Stimulated activated CD4-positive, alpha-beta T cell treated with anti-CD3 and anti-CD28 coated beads, Interleukin-4, amount 100 ng/mL, for 1 hour (primary cell): ENCODE data around the gene BEND7.
"Not testable (repeated sequence)": the region's sequence is repeated elsewhere in the genome, so short reads cannot be mapped to it uniquely, and the experiment has no call there.

Source experiments
- DNase-seq: peaks from one replicate; pipeline ENCODE4 v3.0.0-alpha.2; 2020

BEND7 gene, protein sequence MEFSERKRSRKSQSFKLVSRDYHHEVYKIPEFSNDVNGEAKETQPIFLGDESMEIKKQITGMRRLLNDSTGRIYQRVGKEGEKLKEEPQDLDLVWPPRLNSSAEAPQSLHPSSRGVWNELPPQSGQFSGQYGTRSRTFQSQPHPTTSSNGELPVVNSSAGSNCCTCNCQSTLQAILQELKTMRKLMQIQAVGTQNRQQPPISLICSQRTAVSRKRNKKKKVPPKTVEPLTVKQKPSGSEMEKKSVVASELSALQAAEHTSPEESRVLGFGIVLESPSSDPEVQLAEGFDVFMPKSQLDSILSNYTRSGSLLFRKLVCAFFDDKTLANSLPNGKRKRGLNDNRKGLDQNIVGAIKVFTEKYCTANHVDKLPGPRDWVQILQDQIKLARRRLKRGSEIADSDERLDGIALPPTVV

DNA sequence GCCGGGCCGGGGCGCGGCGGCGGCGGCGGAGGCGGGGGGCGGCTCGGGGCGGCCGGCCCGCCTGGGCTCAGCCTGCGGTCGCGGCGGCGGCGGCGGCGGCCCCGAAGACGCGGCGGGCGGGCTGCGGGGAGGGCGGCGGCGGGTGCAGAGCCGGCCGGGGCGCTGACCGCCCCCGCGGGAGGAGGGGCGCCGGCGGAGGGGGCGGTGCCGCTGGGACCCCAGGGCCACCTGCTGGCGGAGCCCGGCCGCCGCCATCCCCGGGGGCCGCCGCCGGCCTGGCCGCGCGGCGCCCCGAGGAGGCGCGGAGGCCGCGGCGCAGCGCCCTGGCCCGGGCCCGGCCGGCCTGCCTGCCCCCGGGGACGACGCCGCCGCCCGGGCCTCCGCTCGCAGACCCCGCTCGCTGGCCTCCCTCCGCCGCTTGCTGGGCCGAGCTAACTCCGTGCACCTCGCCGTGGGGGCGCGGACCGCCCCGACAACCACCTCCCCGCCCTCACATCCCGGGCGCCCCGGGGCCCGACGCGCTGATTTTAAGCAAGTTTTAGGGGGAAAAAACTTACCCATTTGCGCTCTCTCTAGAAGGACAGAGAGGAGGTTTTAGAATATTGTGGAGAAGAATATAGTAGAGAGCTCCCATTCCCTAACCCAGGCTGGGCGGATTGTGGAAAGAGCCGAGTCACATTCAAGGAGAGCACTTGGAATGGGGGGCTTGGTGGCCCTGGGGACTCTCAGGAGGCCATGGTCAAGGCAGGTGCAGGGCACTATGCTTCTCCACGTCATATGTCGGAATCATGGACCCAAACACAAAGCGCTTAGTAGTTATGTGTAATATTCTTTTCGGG lies at the start of gene BEND7:
BEND7 (minus strand) TSS at position 140 of the 839 bp plus-strand sequence. CDS start 481 bp downstream, outside the sequence.
- peak; percentile 26 for DNase-seq

GRCh38 chr10:13573960-13574359 lies 45.1 kb upstream of the BEND7 start:
- no peak for DNase-seq

DNA sequence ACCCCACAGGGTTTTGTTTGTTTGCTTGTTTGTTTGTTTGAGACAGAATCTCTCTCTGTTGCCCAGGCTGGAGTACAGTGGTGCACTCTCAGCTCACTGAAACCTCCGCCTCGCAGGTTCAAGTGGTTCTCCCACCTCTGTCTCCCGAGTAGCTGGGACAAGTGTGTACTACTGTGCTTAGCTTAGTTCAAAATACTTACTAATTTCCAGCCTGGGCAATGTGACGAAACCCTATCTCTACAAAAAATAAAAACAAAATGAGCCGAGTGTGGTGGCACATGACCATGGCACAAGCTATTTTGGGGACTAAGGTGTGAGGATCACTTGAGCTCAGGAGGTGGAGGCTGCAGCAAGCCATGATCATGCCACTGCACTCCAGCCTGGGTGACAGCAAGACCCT lies 42.7 kb upstream of the BEND7 start:
- DNase-seq, result no peak

DNA sequence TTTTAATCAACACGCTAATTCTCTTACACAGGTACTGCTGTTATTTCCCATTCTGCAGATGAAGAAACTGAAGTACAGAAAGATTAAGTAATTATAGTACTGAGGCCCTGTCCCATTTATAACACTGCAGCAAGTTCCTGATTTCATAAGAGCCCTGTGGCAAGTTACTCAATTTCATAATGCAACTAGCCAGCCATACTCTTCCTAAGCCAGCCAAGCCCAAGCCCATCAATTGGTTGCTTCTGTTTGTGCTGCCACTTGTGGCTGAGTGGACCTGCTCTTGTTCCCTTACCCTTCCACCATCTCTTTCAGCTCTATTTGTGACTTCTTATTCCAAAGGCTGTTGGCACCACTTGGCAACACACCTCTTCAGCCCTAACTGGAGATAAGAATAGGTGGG lies 38.2 kb upstream of the BEND7 start:
- DNase-seq, result no peak

- DNase-seq, result no peak
Observed at GRCh38 chr10:13564576-13564975, 35.8 kb upstream of the BEND7 start.

DNA sequence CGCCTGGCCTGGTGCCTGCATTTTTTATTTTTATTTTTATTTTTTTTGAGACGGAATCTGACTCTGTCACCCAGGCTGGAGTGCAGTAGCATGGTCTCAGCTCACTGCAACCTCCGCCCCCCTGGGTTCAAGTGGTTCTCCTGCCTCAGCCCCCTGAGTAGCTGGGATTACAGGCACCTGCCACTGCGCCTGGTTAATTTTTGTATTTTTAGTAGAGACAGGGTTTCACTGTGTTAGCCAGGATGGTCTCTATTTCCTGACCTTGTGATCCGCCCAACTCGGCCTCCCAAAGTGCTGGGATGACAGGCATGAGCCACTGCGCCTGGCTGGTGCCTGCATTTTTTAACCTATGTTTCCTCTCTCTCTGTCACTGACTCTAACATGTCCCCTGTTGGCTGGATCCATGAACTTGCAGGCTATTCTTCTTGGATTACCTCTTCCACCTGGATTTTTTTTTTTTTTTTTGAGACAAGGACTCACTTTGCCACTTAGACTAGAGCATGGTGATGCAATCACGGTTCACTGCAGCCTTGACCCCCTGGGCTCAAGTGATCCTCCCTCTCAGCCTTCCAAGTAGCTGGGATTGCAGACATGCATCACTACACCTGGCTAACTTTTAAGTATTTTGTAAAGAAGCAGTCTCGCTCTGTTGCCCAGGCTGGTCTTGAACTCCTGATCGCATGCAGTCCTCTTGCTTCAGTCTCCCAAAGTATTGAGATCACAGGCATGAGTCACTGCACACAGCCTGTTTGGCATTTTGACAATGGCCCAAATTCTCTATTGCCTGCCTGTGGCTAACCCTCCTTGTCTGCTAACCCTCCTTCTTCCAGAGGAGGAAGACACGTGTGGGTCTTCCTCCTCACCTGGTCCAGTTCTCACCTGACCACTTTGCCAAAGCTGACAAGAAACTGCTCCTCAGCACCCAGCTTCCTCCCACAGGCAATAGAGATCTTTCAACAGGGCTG lies 34.9 kb upstream of the BEND7 start:
- DNase-seq, result no peak

DNA sequence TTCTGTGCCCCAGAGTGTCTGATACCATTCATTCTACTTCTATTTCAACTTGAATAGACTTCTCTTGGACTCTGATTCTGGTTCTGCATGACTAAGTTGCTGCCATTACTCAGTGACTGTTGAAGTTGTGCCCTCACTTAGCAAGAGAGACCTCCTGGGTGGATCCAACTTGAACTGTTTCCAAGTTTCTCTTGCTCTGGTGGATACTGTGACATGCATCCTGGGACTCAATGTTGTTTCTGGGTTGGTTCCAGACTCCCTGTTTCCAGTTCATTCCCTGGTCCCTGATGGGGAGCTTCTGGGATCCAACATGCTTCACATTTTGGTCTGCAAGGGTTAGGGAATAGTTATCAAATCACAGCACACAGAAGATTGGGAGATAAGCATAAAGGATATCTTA lies 31.8 kb upstream of the BEND7 start:
- no peak for DNase-seq

DNA sequence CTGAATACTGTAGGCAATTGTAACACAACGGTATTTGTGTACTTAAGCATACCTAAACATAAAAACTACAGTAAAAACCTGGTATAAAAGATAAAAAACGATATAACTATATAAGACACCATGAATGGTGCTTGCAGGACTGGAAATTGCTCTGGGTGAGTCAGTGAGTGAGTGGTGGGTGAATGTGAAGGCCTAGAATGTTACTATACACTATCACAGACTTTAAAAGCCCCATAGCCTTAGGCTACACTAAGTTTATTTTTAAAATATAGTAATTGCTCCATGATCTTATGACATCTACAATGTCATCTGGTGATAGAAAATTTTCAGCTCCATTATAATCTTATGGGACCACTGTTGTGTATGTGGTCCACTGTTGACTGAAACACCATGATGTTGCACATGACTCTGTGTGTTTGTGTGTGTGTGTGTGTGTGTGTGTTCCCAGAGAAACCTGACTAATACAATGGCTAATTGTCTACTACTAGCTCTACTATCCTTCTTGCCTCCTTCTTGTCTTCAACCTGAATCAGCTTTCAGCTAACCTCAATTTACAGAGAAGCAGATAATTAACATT lies 30.4 kb upstream of the BEND7 start:
- DNase-seq, result no peak

DNA sequence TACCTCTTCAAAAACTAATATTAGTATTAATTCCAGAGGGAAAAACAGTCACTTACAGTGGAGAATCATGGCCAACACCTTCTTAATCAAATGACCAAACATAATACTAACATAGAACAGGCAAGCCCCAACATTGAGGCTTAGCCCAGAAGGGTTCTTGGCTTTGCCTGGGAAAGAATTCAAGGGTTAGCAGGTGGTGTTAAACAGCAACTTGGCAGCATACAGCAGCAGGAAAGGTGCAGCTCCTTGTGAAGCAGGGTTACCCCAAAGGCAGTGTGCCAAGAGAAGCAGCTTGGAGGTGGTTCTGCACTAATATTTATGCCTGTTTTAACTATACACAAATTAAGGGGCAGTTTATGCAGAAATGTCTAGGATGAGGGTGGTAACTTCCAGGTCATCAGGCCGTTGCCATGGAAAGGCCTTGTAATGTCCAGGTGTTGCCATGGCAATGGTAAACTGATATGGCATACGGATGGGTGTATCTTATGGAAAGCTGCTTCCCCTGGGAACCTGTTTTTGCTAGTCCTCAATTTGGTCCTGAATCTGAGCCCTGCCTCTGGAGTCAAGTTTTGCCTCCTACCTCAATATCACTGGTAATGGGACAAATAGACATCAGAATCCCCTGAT lies 27.2 kb upstream of the BEND7 start:
- no peak for DNase-seq

GRCh38 chr10:13550802-13551201 lies 22.0 kb upstream of the BEND7 start:
- no peak for DNase-seq

DNA sequence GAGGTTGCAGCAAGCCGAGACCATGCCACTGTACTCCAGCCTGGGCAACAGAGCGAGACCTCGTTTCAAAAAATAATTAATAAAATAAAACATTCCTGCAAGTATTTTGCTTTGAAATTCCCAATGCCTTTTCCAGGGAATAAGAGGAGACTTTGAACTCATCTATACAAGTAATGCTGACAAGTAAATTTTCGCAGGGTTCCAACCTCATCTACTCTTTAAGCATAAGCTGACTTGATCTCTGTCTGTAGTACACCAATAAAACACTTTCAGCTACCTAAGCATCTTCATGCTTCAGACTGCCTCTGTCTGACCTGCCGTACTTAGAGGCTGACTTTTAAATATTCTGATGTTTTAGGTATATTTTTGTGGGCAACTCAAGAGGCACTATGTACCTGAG lies 13.7 kb upstream of the BEND7 start:
- DNase-seq, result no peak

DNA sequence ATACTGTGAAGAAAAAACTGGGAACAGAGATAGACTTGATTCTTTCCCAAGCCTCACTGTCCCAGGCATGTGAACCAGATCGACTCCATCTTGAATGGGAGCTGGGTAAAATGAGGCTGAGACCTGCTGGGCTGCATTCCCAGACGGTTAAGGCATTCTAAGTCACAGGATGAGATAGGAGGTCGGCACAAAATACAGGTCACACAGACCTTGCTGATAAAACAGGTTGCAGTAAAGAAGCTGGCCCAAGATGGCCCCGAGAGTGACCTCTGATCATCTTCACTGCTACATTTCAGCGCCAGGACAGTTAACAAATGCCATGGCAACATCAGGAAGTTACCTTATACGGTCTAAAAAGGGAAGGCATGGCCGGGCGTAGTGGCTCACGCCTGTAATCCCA lies 9.2 kb upstream of the BEND7 start:
- not testable (repeated sequence) for DNase-seq

GRCh38 chr10:13536674-13537366 lies 8.0 kb upstream of the BEND7 start:
- DNase-seq, result peak; percentile 7

GRCh38 chr10:13535346-13535745 lies 6.5 kb upstream of the BEND7 start:
- DNase-seq, result no peak

DNA sequence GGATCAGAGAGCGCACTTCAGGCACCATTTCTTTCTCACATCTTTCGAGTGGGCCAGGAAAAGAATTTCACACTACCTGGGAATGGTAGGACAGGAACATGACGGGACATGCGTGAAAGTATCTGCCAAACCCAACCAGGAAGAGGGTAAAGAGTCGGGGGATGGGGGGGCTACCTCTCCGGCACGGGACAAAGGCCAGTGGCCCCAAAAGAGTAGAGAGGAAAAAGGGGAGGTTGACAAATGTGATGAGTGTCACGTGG lies 830 bp upstream of the BEND7 start:
- no peak for DNase-seq

DNA sequence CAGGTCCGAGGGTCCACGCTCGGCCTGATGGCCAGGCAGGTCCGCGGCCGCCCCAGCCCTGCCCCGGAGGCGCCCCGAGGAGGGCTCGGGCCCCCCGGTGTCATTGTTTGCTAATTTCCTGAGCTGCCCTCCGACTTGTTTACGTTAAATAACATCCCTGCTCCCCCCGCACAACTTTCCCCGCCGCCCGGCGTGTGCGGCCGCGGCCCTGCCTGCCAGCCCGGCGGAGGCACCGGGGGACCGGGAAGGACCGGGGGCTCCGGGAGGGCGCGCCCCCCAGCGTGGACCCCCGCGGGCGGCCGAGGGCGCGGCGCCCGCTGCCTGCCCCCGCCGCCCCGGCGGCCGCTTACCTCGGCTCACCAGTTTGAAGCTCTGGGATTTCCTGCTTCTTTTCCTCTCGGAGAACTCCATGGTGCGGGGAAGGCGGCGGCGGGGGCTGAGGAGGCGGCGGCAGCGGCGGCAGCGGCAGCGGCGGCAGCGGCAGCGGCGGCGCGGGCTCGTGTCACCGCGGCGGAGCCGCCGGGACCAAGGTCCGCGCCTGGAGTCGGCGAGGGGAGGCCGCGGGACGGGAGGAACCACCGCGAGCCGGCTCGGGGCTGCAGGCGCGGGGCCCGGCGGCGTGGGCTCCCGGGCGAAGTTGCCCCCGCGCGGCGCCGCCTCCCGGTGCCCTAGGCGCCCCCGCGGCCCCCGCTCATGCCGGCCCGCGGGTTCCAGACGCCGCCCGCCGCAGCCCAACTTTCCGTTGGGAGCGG lies 515 bp downstream of the BEND7 start:
- peak; percentile 4 for DNase-seq

GRCh38 chr10:13527864-13528122 lies 1.0 kb downstream of the BEND7 start:
- DNase-seq, result no peak

GRCh38 chr10:13526948-13527863 lies 1.6 kb downstream of the BEND7 start:
- no peak for DNase-seq

GRCh38 chr10:13525663-13526062 lies 3.2 kb downstream of the BEND7 start:
- DNase-seq, result no peak

- no peak for DNase-seq
Observed at GRCh38 chr10:13521026-13521425, 7.8 kb downstream of the BEND7 start.
